Measurements from ENCODE around the gene HAND1. TPM values are rescaled to one million over a fixed set of nuclear protein-coding genes. Genes with fewer than 3 reads are reported as not detected.

The HAND1 gene
- total and polyA plus RNA-seq, 2 donors (not counting 1 experiment from before 2014, with no cell fraction given) = not detected

GRCh38 chr5:154514331-154514730, 36.3 kb upstream of the HAND1 start:
- intact Hi-C loops (cut with micrococcal nuclease) = no loop called here
- WGBS (ENCODE audit: insufficient coverage) = 91% methylated on average over 1 of the region's 2 CpGs
- H3K27ac Mint-ChIP-seq = no peak overlapping the region
- ChIA-PET POLR2A (no interaction called here), CTCF (no interaction called here)
- DNase-seq (no peak), ATAC-seq (ENCODE audit: low read depth) (no peak)
- no peak overlapping the region for H2AFZ ChIP-seq (ENCODE audit: insufficient read depth, low read depth, low read length, poor library complexity, severe bottlenecking)
- H3K4me3 ChIP-seq (ENCODE audit: control extremely low read depth in 1 of 5, extremely low read depth in 1 of 5, insufficient read depth in 1 of 5, low read depth in 2 of 5, low read length in 4 of 5) = no peak overlapping the region
- H3K9me3 ChIP-seq (ENCODE audit: control extremely low read depth in 1 of 3, control insufficient read depth in 2 of 3, insufficient read depth in 1 of 3, low read length in 2 of 3) = no peaks in the 10 kb centered on the region
- no peaks in the 10 kb centered on the region for H4K20me1 ChIP-seq (ENCODE audit: control insufficient read depth, insufficient read depth, low read length, poor library complexity, severe bottlenecking)
- H3K4me2 ChIP-seq (replicated peaks; ENCODE audit: low read depth, low read length, poor library complexity, severe bottlenecking) = no peak overlapping the region
- H3K27me3 ChIP-seq (replicated peaks in 1 of 4; ENCODE audit: control extremely low read depth in 1 of 4, control insufficient read depth in 3 of 4, insufficient read depth in 4 of 4, low read length in 3 of 4) = peaks cover 0 to 30% (median 0%) of the 10 kb centered on the region in 4 experiments
- H3K27me3 Mint-ChIP-seq = peaks cover 43% of the 10 kb centered on the region
- H3K36me3 ChIP-seq (replicated peaks in 1 of 2; ENCODE audit: control extremely low read depth in 1 of 2, control insufficient read depth in 1 of 2, extremely low read depth in 1 of 2, insufficient read depth in 2 of 2, low read length in 1 of 2) = no peaks in the 10 kb centered on the region
- H3K27ac ChIP-seq (ENCODE audit: low read length in 2 of 2) = no peak overlapping the region
- no peak for TF ChIP-seq EZH2 (IDR thresholded peaks at IDR 0.05; ENCODE audit: borderline replicate concordance, insufficient read depth, low read depth, low read length, poor library complexity, severe bottlenecking)
- no peaks in the 10 kb centered on the region for H3K79me2 ChIP-seq (ENCODE audit: control insufficient read depth, insufficient read depth, low read length)
- H3K4me3 Mint-ChIP-seq = no peak overlapping the region
- no peaks in the 10 kb centered on the region for H3K9me3 Mint-ChIP-seq (ENCODE audit: insufficient read depth)
- H3K4me1 Mint-ChIP-seq = no peaks in the 10 kb centered on the region
- H3K9ac ChIP-seq (ENCODE audit: low read length) = no peak overlapping the region
- H3K4me1 ChIP-seq (ENCODE audit: control insufficient read depth in 2 of 2, insufficient read depth in 2 of 2, low read length in 2 of 2) = no peaks in the 10 kb centered on the region

GRCh38 chr5:154513669-154514084, 35.6 kb upstream of the HAND1 start:
- Histone ChIP-seq H2AFZ (ENCODE audit: insufficient read depth, low read depth, low read length, poor library complexity, severe bottlenecking) (no peak overlapping the region), H3K4me1 (ENCODE audit: control insufficient read depth in 2 of 2, insufficient read depth in 2 of 2, low read length in 2 of 2) (no peaks in the 10 kb centered on the region), H3K79me2 (ENCODE audit: control insufficient read depth, insufficient read depth, low read length) (no peaks in the 10 kb centered on the region), H3K4me3 (ENCODE audit: control extremely low read depth in 1 of 5, extremely low read depth in 1 of 5, insufficient read depth in 1 of 5, low read depth in 2 of 5, low read length in 4 of 5) (no peak overlapping the region), H3K9ac (ENCODE audit: low read length) (no peak overlapping the region), H3K27ac (ENCODE audit: low read length in 2 of 2) (no peak overlapping the region), H3K36me3 (replicated peaks in 1 of 2; ENCODE audit: control extremely low read depth in 1 of 2, control insufficient read depth in 1 of 2, extremely low read depth in 1 of 2, insufficient read depth in 2 of 2, low read length in 1 of 2) (no peaks in the 10 kb centered on the region), H3K9me3 (ENCODE audit: control extremely low read depth in 1 of 3, control insufficient read depth in 2 of 3, insufficient read depth in 1 of 3, low read length in 2 of 3) (no peaks in the 10 kb centered on the region), H3K27me3 (replicated peaks in 1 of 4; ENCODE audit: control extremely low read depth in 1 of 4, control insufficient read depth in 3 of 4, insufficient read depth in 4 of 4, low read length in 3 of 4) (peaks cover 0 to 25% (median 0%) of the 10 kb centered on the region in 4 experiments), H4K20me1 (ENCODE audit: control insufficient read depth, insufficient read depth, low read length, poor library complexity, severe bottlenecking) (no peaks in the 10 kb centered on the region), H3K4me2 (replicated peaks; ENCODE audit: low read depth, low read length, poor library complexity, severe bottlenecking) (no peak overlapping the region)
- POLR2A ChIA-PET = no interaction called here
- H3K9me3 Mint-ChIP-seq (ENCODE audit: insufficient read depth) = no peaks in the 10 kb centered on the region
- CTCF ChIA-PET = no interaction called here
- TF ChIP-seq, protein P1, sequence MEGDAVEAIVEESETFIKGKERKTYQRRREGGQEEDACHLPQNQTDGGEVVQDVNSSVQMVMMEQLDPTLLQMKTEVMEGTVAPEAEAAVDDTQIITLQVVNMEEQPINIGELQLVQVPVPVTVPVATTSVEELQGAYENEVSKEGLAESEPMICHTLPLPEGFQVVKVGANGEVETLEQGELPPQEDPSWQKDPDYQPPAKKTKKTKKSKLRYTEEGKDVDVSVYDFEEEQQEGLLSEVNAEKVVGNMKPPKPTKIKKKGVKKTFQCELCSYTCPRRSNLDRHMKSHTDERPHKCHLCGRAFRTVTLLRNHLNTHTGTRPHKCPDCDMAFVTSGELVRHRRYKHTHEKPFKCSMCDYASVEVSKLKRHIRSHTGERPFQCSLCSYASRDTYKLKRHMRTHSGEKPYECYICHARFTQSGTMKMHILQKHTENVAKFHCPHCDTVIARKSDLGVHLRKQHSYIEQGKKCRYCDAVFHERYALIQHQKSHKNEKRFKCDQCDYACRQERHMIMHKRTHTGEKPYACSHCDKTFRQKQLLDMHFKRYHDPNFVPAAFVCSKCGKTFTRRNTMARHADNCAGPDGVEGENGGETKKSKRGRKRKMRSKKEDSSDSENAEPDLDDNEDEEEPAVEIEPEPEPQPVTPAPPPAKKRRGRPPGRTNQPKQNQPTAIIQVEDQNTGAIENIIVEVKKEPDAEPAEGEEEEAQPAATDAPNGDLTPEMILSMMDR (IDR thresholded peaks at IDR 0.05) = no peak
- TF ChIP-seq EZH2 (IDR thresholded peaks at IDR 0.05; ENCODE audit: borderline replicate concordance, insufficient read depth, low read depth, low read length, poor library complexity, severe bottlenecking) = no peak
- no peak overlapping the region for H3K27ac Mint-ChIP-seq
- no peaks in the 10 kb centered on the region for H3K4me1 Mint-ChIP-seq
- DNase-seq (no peak), ATAC-seq (ENCODE audit: low read depth) (no peak)
- WGBS (ENCODE audit: insufficient coverage) = 43% methylated on average over 1 of the region's 4 CpGs
- H3K4me3 Mint-ChIP-seq = no peak overlapping the region
- intact Hi-C loops (cut with micrococcal nuclease) = no loop called here
- peaks cover 47% of the 10 kb centered on the region for H3K27me3 Mint-ChIP-seq
